A549 (cell line): ENCODE results near the gene CTIF.

Experiments used
- CTCF ChIP-seq: fragments of >200 bp; sonication (Bioruptor Twin); formaldehyde crosslinking; IDR thresholded peaks from 3 replicates; pipeline ENCODE4 v1.5.1; 2016
- MAFK ChIP-seq: fragments of 450-650 bp; IDR thresholded peaks from 2 replicates; pipeline ENCODE4 v1.6.1; 2014; ENCODE audit not compliant: partially characterized antibody

- TF ChIP-seq CTCF (no peak), MAFK (no peak)
These were observed 372.2 kb downstream of the CTIF start for GRCh38 chr18:48910972-48911545.
